GM19455 (cell line): ENCODE results near the gene PACS2.
A peak's percentile ranks its signal among the peaks of the same experiment; 100 is the strongest.

Experiments
- ATAC-seq: cut with Tn5 transposase; IDR thresholded peaks from one replicate; pipeline ENCODE4 v1.9.1; 2021; ENCODE audit not compliant: unreplicated experiment

The PACS2 gene

DNA sequence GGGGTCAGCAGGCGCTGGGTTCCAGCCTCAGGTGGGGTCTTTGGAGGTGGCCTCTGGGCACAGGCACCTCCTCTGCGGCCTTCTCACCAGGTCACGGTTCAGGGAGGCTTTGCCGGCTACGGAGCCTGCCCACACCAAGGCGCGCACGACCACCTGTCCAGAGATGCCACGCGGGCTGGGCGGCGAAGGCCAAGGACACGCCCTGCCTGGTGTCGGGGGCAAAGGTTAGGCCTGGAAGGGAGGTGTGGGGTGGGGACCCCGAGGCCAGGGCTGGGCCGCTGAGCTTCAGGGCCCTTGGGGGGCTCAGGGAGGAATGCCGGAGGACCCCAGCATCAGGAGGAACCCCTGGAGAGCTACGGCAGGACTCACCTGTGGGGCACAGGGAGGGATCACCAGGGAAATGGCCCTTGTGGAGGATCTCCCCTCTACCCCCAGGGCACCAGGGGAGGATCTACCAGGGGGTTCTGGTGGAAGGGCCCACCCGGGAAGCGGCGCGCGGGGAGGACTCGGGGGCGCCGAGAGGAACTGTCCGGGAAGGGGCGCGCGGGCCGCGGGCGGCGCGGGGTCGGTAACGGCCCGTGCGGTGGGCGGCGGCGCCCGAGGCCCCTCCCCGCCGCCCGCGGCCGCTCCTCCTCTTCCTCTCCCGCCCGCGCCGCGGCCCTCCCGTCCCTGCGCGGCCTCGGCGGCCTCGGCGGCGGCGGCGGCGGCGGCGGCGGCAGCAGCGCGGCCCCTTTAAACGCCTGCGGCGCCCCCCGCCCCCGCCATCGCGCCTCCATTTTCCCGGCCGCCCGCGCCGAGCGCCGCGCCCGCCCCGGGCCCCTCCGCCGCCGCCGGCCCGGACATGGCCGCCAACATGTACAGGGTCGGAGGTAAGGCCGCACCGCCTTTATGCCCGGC is 104.9 kb downstream of the PACS2 start, which contains the start of gene MTA1:
Gene MTA1 (plus strand): TSS at position 633 of the 897 bp plus-strand sequence. CDS start 209 bp downstream, at position 842.
- ATAC-seq: peak; percentile 51

DNA sequence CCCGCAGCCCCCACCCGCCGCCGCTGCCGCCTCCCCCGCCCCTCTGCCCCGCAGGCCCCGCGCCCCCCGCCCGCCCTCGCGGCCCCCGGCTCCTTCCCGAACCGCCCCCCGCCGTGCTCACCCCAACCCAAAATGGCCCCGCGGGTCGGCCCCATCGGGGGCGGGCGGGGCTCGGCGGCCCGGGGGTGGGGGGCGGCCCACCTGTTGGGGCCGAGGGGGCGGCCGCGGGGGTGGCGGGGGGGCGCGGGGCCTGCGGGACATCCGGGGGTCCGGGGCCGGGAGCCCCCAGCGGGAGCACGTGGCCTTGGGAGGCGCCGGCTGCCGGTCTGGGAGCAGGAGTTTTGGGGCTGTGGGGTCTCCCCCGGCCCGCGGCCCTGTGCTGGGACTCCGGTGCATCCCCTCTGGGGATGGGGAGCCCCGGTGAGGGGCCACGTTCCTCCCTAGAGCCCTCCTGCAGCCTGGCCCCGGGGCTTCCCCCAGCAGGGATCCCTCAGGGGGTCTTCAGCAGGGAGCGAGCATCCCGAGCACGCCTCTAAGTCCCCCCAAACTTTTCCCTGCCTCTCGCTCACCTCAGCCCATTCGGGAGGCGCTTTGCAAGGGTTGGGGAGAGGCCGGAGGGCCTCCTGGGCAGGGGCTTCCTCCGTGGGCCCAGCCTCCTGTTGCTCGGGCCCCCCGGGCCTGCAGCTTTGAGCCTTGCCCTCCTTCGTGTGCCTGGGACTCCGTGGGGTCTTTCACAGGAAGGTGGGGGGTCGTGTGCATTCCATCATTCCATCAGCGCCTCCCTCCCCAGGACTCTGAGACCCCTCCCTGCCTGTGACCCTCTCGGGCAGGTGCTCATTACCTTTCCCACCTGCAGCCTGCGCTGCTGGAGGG is 105.8 kb downstream of the PACS2 start:
- ATAC-seq: no peak

DNA sequence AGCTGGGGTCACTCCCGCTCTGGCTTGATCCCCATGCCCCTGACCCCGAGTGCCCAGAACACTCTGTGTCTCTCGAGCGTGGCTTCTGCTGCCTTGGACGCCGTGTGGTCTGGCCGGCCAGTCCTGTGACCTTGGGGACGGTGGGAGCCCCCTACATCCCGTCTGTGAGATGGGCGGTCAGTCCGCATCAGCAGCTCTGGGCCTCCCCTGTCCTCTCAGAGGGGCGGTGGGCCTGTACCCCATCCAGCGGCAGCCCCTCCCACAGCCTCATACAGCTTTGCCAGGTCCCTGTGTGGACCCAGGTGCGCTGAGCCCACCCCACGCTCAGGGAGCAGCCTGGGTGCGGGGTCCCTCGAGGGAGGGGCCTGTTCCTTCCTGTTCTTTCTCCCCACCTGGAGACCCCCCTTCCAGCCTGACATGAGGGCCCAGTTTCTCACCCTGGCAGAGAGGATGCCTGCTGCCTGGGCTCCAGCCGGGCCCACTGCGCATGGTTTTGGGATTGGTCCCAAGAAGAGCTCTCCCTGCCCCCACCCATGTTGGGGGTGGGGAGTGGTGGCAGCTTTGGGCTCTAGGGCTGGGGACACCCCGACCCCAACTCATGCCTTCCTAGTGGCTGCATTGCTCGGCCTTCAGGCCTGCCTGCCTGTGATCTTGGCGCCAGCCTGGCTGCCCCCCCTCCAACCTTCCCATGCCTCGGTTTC is 106.6 kb downstream of the PACS2 start:
- no peak for ATAC-seq

- ATAC-seq: no peak
These were observed 107.4 kb downstream of the PACS2 start for GRCh38 chr14:105421723-105422615.

GRCh38 chr14:105422695-105423487 is 108.3 kb downstream of the PACS2 start:
- ATAC-seq: no peak

DNA sequence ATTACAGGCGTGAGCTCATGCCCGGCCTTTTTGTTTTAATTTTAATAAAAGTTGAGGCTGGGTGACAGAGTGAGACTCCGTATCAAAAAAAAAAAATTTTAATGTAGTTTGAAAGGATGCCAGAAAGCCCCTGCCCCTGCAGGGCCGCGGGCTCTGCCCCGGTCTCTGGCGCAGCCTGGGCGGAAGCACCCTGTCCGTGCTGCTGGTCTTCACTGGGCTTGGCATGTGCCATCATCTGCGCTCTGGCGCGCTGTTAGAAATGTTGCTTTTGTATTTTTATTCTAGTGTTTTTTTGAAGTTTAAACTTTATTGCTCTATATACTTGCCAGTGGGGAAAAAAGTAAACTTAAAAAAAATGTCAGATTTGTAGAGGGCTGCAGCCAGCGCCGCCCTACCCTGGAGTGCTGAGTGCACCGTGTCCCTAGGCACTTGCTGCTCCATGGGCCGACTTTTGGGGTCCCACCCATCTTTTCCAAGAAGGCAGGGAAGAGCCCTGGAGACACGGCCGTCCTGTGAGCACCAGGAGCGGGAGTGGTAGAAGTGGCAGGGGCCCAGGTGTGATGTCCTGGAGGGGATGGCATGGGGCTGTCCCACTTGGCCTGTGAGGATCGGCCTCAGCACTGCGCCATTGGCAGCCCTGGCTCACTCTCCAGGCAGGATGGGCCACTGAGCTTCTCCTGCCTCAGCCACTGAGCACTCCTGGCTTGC is 109.1 kb downstream of the PACS2 start:
- no peak for ATAC-seq

GRCh38 chr14:105424861-105425260 is 110.3 kb downstream of the PACS2 start:
- ATAC-seq: no peak

GRCh38 chr14:105425823-105426247 is 111.3 kb downstream of the PACS2 start:
- ATAC-seq: no peak

GRCh38 chr14:105426416-105427130 is 112.0 kb downstream of the PACS2 start:
- no peak for ATAC-seq

GRCh38 chr14:105427412-105427811 is 112.9 kb downstream of the PACS2 start:
- no peak for ATAC-seq

GRCh38 chr14:105427936-105428485 is 113.5 kb downstream of the PACS2 start:
- ATAC-seq: no peak

- ATAC-seq: no peak
These were observed 115.5 kb downstream of the PACS2 start for GRCh38 chr14:105430042-105430441.

DNA sequence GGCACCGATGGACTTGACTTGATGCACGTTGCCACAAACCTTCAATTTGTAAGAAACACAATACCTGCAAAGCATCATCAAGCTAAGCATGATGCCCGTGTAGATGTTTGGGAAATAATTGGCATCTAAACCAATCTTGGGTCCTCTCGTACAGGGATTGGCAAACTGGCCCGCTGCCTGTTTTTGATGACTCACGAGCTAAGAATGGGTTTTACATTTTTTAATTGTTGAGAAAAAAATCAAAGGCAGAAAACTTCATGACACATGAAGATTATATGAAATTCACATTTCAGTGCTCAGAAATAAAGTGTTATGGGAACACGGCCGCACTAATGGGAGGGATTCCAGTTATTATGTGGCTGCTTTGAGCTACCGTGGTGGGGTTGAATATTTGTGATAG is 116.0 kb downstream of the PACS2 start:
- ATAC-seq: no peak

GRCh38 chr14:105431256-105431655 is 116.7 kb downstream of the PACS2 start:
- ATAC-seq: no peak

DNA sequence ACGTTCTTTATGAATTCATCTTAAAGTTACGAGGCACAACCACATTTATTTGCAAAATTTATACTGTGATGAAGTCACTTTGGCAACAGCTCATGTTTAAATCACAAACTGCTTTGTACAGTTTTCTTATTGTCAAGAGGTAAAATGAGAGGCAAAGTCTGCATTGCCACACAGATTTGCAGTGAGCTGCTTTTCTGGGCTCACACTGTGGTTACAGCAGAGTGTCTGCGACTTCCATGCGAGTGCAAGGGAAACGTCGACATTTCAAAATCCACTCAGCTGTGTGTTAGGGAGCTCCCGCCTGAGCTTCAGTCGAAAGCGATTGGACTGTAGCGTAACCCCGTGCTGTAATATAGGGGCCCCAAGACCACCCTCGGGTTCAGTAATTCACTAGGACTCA is 118.1 kb downstream of the PACS2 start:
- no peak for ATAC-seq

DNA sequence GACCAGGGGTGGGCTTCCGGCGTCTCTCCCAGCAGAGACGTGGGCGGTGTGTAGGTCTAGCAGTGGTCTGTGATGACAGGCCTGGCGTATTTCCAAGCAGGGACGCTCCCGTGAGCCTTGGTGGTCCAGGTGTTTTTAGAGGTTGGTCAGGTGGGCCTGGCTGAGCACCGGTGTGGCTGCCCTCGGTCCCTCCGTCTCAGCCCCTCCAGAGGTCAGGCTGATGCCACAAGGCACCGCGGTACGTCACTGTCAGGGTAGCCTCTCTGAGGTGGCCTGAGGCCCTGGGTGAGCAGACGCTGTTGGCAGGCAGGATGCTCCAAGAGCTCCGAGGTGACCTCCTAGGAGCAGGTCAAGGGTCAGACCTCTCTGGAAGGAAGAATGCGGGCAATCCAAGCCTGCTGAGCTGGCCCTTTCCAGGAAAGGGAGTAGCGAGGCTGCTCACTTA is 118.6 kb downstream of the PACS2 start:
- ATAC-seq: no peak

GRCh38 chr14:105436402-105436801 is 121.9 kb downstream of the PACS2 start:
- ATAC-seq: no peak
